AG20443 (cell line): ENCODE results near the gene IL26.

Source experiments
- DNase-seq: peaks from one replicate; pipeline ENCODE4 v3.0.0; 2012; ENCODE audit warnings: low spot score, mixed read lengths

Gene IL26, protein sequence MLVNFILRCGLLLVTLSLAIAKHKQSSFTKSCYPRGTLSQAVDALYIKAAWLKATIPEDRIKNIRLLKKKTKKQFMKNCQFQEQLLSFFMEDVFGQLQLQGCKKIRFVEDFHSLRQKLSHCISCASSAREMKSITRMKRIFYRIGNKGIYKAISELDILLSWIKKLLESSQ

DNA sequence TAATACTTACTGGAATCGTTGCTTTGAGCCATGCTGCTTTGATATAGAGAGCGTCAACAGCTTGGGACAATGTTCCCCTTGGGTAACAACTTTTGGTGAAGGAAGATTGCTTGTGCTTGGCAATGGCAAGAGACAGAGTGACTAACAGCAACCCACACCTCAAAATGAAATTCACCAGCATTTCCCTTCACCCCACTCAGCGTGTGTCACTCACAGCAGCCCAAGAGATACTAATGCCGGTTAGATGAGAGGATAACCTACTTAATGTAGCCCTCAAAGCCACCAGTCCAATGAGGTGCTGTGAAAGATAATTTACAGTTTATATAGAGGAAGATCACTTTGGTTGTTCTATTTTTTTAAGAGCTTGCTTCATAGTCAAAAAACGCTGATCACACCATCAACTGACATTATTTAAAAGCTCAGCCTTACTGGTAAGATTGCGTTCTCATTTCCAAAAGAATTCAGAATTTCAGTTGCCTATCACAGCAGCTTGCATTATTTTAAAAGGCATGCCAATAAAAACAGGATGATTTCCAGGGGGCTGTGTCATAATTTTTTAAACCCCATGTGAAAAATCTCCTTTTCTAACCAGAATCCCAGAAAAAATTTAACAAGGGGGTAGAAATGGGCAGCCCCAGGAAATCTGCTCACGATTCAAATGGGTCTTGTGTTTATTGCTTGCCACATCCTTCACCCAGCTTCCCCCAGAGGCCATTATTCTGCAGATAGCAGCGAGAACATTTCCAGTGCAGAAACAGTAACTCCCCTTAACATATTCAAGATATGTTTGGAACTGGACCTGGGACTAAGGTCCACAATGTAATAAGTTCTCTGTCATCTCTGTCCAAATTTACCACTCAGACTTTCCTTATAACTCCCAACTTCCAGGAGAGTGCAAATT is at the start of gene IL26:
Gene IL26, minus strand, starts transcription at position 235 of the 901 bp plus-strand sequence. Its CDS starts 54 bp downstream, at position 181.
- DNase-seq = no peak

DNA sequence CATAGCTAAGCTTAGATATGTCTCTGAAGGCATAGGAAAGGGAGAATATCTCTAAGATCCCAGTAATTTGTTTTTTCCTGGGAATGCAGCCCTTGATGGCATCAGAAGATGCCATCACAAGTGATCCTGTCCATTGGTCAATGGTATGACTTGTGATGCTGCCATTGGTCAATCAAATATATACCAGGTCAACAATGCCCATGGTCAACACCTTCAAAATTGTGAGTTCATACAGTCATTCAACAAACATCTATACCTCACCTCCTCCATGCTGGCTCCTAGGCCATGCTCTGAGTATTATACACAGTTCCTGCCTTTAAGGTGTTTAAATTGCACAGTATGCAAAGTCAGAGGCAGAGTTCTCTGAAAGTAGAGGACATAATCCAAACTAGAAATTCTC is 47.1 kb upstream of the IL26 start:
- DNase-seq = no peak

DNA sequence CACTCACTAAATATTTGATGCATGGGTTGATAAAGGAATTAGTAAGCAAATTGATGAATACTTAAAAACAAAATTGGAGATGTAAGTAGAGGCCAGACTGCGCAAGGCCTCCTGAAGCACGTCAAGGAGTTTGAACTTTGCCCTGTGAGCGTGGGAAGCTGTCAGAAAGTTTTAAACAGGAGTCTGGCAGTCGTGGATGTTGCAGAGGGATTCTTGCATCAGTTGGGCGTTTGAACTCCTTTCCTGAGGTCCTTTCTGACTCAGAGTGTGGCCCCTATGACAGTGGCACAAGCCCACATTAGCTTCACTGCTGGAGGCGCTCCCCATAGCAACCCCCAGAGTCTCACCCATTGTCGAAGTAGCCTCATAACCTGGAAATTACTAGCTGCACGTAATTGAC is 45.7 kb upstream of the IL26 start:
- peak; percentile 14 for DNase-seq

DNA sequence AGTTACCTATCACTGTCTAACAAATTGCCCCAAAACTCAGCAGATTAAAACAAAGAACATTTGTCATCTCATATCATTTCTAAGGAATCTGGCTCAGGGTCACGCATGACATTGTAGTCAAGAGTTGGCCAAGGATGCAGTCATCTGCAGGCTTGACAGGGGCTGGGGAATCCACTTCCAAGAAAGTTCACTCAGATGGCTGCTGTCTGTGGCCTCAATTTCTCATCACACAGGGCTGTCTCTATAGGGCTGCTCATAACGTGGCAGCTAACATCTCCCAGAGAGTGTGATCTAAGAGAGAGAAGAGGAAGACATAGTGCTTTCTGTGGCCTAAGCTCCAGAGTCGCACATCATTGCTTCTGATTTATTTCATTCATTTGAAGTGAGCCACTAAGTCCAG is 44.7 kb upstream of the IL26 start:
- DNase-seq = no peak

DNA sequence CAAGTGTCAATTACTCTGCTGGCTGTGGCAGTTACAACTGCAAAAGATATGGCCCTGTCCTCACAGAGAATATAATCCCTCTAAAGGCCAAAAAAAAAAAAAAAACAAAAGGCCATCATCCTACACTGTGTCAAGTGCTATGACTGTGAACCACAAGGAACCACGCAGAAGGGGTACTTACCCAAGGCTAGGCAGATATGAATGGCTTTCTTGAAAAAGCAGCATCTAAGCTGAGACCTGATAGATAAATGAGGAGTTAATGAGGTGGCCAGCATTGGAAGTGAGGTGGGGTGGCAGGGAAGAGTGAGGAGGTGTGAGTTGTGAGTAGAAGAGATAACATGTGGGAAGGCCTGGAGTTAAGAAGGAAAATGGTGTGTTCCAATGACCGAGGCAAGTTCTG is 44.2 kb upstream of the IL26 start:
- DNase-seq = no peak

DNA sequence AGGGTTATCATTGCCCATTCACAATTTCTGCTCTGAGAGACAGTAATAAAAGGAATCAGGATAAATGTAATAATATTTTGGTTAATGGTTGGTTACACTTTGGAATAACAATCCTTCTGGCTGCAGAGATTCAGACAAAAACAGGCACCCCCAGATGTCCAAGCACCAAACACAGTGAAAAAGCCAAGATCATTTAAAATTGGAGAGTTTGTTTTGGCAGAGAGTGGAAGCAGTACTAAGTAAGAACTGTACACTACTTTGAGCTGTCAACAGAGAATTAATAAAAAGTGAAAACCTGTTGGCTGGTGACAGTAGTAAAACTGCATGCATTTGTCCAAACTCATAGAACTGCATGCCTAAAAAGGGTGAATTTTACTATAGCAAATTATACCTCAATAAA is 43.4 kb upstream of the IL26 start:
- DNase-seq = no peak

DNA sequence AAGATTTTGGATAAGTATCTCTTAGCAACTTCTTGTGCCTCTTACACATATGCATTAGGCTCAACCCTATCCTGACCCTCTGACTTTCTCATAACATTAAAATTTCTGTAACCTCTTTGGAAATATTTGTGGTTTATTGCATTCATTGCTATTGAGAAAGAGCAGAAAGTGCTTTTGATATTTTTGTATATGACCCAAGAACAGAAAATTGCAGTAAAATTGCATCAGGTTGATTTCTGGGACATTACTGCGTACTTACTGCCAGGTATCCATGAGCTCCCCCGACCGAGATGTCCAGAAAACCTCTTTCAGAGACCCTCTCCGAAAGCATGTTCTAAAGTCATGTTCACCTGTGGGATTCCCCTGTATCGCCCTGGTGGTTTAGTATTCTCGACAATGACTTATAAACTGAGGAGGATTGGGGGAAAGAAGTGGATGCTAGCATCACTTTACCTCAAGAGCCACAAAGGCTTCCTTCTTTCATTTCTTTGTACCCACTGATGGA is 42.3 kb upstream of the IL26 start:
- DNase-seq = peak; percentile 53

DNA sequence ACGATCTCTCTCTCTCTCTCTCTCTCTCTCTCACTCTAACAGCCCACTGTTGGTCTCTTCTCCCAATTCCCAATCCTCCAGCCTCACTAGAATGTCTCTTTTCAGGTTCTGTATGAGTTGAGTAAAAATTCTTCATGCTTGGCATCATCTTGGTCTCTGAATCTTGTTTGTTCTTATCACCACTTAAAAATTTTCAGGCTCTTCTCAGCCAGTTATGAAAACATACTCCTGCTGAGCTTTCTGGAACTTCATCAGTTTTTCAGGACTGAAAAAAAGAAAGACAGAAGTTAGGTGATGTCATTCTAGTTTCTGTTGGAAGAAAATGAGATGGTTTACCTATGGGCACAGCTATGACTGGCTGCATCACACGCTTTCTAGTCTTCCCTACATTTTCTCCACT is 39.2 kb upstream of the IL26 start:
- DNase-seq = peak; percentile 24

DNA sequence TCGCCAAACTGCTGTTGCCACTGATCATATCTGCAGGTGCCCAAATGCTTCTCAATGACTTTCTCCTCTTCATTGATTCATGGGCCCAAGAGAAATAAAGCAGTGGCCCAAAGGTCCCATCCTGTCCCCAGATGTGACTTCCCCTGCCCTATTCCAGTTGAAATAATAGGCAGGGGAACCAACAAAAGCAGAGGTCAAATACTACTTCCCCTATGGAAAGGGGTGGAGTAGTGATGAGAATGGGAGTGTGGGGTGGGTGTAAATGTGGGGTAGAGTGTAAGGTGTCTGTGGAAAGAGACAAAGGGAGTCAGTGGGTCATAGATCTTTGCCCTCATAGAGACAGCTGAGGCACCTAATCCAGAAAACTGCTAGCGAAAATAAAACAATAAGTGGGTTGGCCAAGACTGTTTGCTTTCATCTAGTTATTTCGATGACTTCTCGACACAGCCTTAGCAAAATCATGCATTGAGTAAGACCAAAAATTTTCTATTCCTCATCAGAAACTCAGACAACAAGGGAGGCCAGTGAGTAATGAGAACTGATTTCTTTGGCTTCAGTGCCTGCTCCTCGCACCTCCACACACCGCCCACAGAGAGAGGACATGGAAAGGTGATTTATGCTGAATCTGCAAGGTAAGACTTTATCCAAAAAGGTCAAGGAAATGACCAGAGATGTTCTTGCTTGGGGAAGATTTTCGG is 38.7 kb upstream of the IL26 start:
- no peak for DNase-seq

DNA sequence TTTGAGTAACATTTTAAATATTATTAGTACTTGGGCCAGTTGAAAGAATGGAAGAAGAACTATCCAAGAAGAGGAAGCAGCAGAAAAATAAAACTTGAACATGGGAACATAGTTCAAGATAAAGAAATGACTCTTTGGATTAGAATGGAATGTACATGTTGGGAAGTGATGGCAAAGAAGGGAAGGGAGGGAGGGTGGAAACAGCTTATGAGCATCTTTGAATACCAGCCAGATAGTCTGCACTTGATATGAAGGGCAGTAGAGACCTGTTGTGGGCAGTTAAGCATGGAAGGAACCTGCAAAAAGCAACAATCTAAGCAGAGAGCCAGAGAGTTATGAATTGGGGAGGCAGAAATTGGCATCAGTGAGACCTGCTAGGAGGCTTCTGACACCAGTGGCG is 37.8 kb upstream of the IL26 start:
- DNase-seq = no peak

DNA sequence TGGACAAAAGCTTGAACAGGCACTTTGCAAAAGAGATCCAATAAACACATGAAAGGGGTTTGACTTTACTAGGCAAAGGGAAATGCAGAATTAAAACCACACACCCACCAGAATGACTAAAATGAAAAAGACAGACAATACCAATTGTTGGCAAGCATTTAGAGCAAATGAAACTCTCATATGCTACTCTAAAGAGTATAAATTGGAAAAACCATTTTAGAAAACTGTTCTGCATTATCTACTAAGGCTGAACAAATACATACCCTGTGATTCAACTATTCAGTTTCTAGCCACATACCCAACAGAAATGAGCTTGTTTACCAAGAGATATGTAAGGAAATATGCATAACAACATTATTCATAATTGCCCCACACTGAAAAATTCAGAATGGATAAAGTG is 36.3 kb upstream of the IL26 start:
- no peak for DNase-seq

DNA sequence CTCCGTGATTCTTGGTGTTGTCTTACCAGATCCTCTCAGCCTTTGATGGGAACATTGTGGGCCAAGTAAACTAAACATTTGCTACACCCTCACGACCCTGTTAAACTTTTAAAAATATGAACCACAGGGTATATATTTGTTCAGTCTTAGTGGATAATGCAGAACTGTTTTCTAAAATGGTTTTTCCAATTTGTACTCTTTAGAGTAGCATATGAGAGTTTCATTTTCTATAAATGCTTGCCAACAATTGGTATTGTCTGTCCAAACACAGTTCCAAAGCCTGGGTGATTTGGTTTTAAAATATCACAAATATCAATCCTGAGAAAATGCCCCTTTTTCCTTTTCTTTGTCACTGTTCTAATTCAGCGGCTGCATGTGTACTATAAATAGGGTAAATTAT is 34.5 kb upstream of the IL26 start:
- no peak for DNase-seq

DNA sequence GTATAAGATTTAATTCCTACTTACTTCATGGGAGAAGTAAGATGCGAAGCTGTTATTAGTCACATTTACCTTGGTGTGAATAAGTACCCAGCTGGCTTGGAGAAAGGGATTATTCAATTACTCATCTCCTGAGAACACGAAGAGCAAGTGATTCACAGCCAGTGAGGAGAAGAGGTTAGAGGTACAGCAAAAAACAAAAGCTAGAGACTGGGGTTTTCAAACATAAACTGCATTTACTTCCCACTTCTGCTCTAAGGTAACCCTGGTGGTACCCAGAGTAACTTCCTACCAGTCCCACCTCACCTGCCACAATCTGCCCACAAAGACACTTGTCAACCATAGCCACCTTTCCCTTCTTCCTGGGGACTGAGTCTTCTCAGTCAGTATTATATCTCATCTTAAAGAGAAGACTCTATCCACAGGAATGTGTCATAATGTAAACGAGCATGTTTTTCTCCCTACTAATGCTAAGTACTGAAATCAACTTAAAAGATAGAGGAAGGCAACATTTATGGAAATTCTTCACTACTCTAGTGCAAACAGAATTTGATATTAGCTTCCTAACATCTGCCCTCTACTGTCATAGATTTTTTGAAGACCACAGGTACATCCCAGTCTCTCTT is 33.8 kb upstream of the IL26 start:
- DNase-seq = peak; percentile 50

DNA sequence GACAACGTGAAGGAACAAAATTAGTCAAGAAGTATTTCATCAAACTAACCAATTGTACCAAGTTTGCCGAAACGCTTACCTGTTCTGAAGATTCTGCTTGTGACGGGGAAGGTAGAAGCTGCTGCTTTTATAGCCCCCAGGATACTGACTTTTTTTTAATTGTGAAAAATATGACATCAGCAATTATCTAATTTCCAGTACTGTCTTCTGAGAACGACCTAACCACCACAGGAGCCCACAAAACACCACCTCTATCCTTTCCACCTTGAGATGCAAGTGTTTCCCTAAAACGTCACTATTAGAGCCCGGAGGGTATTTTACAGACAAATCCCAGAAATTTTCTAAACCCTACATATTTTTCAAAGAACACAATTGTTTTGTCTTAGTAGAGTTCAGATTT is 27.9 kb upstream of the IL26 start, which contains the start of gene IL22:
Gene IL22, minus strand, starts transcription at position 101 of the 400 bp plus-strand sequence. CDS start 156 bp downstream, outside the sequence.
- no peak for DNase-seq

DNA sequence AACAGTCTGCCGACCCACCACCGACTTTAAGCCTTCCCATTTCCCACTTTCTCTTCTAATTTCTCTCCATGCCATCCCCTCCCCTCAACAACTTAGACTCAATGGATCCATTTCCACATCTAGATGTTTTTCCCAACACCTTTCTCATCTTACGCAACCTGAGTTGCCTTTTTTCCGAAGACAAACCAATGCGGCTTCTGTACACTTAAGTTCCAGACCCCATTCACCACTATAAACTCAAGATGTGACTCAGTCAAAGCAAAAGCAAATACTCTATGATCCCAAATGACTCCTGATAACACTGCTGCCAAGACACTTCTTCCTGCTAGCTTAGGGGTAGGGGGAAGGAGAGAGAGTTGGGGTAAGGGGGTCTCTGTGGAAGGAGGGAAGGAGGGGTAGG is 26.5 kb upstream of the IL26 start:
- DNase-seq = no peak

DNA sequence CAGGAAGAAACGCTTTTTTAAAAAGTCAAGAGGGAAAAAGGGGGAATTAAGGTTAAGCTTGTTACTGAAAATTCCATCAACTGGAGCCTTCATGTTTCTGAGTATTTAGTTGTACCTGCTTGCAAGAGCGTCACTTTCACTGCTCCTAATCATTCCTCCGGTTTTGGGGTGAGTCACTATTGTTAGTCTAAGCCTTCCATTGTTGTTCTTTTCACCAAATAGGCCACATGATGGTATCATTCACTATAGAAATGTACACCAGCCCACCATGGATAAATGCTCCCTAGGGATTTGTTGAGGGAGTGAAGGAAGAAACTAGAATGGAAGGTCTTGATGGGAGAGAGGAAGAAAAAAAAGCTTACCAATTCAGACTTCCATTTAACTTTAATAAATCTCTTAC is 24.8 kb upstream of the IL26 start:
- DNase-seq = no peak

DNA sequence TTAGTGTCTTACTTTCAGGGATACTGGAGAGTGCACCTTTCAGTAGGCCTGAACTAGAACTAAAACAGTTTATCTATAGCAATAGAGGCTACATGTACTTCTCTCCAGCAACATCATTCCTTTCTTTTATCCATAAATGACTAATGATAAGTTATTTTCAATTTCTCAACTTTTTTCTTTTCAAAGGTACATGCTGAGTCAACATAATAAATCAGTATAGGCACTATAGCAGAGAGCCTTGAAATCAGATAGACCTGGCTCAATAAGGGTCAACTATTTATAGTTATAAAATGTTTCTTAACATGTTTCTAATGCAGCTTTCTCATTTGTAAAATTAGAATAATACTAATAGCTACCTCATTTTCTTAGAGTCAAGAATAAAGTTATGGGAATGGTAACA is 22.2 kb upstream of the IL26 start:
- DNase-seq = no peak

DNA sequence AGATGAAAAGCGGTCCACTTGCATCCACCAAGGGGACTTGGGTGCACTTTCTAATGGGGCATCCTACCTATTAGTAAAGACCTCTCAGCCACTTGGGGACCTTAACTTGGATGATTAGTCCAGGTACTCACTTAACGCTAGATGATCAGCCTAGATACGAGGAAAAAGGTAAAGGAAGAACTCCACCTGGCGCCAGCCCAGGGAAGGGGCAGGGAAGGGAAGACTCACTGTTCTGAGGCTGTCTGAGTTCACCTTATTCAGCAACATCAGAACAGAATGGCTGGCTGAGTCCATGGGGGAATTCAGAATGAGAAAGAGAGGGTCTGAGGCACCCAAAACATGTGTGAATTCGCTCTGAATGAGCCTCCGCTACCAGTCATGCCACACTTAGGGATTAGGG is 20.7 kb upstream of the IL26 start:
- no peak for DNase-seq

DNA sequence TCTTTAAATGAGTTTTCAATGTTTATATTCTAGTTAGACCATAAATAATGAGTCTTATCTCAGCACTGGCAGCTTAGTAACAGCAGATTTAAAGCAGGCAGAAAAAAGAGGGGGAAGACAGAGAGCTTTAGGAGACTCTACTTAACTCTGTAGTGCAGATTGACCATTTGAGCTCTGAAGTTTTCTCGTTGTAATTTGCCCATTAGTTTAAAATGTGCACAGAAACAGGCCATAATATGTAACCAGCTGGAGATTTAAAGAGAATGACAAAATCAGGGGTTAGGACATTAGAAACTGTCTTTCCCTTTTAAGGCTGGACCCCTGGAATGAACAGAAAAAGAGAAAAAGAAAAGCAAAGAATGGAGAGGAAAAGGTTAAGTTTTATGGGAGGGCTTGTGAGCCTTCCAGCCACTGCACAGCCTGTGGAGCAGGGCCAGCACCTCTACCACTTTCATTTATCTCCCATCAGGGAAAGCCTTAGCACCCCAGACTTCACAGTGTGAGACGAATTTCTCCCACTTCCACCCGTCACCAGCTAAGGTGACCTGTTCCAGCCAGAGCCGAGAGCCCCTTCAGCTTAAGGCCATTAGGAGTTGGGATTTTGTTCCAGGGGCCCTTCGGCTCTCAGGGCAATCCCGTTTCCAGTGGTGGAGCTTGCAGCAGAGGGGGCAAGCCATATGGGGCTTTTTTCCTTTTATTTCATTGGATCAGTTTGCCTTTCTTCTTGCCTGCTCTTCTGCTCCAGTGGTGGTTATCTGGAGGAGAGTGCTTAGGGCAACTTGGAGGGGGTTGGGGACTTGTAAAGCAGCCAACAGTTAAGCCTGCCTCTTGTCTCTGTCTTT is 19.8 kb upstream of the IL26 start:
- DNase-seq = no peak

DNA sequence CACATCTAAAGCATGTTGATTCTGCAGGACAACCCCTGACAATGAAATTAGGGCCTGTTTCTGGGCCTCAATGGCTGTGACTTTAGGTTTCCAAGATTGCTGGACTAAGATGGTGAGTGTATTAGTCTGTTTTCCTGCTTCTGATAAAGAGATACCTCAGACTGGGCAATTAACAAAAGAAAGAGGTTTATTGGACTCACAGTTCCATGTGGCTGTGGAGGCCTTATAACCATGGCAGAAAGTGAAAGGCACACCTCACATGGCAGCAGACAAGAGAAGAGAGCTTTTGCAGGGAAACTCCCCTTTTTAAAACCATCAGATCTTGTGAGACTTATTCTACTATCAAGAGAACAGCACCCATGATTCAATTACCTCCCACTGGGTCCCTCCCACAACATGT is 17.2 kb upstream of the IL26 start:
- DNase-seq = no peak

DNA sequence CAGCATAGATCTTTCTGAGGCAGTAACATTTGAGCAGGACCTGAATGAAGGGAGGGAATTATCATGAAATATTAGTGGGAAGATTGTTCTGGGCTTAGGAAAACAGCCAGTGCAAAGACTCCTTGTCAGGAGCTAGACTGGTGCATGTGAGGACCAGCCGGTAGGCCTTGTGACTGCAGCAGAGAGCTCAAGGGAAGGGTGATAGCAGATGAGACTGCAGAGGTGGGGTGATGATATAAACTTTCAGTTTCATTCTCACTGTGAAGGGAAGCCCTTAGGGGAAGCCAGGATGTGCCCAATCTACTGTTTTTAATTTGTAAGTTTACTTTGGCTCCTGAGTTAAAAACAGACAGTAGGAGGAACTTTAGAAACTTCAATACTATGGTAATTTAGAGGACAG is 15.4 kb upstream of the IL26 start:
- DNase-seq = peak; percentile 41
